ENCODE data around the gene CHMP1A. TPM values are rescaled to one million over a fixed set of nuclear protein-coding genes. Genes with fewer than 3 reads are reported as not detected.

Gene CHMP1A
- polyA plus RNA-seq, 2 of the 4 experiments (the other 2 are of a cell fraction), result 36.4 to 91.7 TPM

DNA sequence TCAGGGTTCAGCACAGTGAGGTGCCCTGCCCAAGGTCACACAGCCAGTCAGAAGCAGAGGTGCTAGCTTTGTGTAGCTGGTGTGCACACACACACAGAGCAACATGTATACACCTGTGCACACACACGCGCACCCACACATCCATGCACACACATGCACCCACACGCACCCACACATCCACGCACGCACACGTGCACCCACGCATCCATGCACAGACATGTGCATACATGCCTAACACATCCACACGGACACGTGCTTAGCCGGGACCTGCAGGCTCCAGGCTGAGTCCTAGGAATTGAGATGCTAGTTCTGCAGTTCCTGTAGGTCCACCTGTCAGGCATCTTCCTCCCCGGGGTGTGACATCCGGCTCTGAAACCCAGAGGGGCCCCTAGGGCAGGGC is 57.1 kb downstream of the CHMP1A start:
- no peak for DNase-seq (ENCODE audit: low read depth in 1 of 2, low spot score in 1 of 2)
- no peak for FAIRE-seq
- TF ChIP-seq, protein P1, sequence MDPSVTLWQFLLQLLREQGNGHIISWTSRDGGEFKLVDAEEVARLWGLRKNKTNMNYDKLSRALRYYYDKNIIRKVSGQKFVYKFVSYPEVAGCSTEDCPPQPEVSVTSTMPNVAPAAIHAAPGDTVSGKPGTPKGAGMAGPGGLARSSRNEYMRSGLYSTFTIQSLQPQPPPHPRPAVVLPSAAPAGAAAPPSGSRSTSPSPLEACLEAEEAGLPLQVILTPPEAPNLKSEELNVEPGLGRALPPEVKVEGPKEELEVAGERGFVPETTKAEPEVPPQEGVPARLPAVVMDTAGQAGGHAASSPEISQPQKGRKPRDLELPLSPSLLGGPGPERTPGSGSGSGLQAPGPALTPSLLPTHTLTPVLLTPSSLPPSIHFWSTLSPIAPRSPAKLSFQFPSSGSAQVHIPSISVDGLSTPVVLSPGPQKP (IDR thresholded peaks at IDR 0.05; ENCODE audit: low read depth, low read length), result no peak
- no peak for TF ChIP-seq ESRRA (IDR thresholded peaks at IDR 0.05; ENCODE audit: borderline replicate concordance, low read length)
- ChIA-PET POLR2A (no interaction called here), CTCF (interaction anchor here (0.5 to 4.2 kb wide), 17 partner anchors 9 to 261 kb away, joined by 3 to 49 read pairs (median 5); partner anchors contain the start of genes CPNE7 and DPEP1)
- Histone ChIP-seq H3K4me2 (no peak overlapping the region), H3K9me3 (no peaks in the 10 kb centered on the region), H3K27ac (peak overlapping the region in 1 of 2 experiments; percentile 69; a peak in 3 of 6 replicates), H3K4me1 (peaks cover 30% of the 10 kb centered on the region), H3K4me3 (no peak overlapping the region)
- ATAC-seq, result peak; percentile 2 to 4; a peak in 1 of 6 replicates
- WGBS (ENCODE audit: missing lambda C conversion rate), result 88% methylated on average over 10 of the region's 12 CpGs

DNA sequence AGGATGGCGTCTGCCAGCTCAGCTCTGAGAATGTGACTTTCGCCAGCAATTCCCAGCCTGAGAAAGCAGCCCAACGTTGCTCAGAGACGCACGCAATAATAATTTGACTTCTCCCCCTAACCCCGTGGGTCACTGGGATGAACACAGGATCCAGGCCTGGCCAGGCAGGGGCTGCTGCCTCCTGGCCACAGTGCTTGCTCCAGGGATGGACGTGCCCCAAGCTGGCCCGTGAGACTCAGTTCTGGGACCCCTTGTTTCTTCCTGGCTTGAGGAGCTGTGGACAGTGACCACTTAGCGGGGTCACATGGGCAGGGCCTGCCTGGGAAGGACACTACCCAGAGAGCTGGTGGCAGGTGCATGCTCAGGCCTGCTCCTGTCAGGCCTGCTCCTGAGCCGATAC is 57.6 kb downstream of the CHMP1A start:
- no peak overlapping the region for H3K4me3 ChIP-seq
- CTCF ChIA-PET, result interaction anchor here (0.5 to 4.2 kb wide), 21 partner anchors 9 to 108 kb away, joined by 3 to 49 read pairs (median 5); partner anchors contain the start of genes CPNE7 and DPEP1

DNA sequence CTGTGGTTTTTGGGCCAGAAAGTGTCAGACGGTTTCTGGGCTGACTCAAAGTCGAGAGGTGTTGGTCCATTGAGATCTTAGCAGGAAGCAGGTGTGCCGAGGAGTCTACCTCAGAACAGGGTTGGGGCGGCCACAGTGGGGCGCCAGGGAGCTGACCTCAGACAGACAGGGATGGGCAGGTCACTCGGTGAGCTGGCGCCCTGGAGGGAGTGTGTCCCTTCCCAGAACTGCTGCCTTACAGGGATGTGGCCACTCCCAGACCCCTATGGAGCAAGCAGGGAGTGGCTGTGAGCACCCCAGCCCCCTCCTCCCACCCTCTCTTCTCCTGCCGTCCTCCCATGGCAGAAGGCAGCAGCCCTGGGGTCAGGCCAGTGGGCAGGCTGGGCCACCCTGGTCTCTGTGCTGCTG is 58.1 kb downstream of the CHMP1A start:
- 15% methylated on average over 7 of the region's 8 CpGs for WGBS (ENCODE audit: missing lambda C conversion rate)
- CTCF ChIA-PET, result interaction anchor here (0.7 to 4.2 kb wide), 20 partner anchors 9 to 109 kb away, joined by 3 to 49 read pairs (median 5); partner anchors contain the start of genes CPNE7 and DPEP1
- H3K4me2 ChIP-seq, result peak overlapping the region; percentile 21; the same call in 1 of the 3 replicates
- no peaks in the 10 kb centered on the region for H3K9me3 ChIP-seq
- FAIRE-seq (no peak), ATAC-seq (peak; percentile 45 to 81), DNase-seq (ENCODE audit: low read depth in 1 of 2, low spot score in 1 of 2) (peak; percentile 65 to 81)
- TF ChIP-seq SMC3 (IDR thresholded peaks at IDR 0.05) (peak; percentile 49), TFCP2L1 (CRISPR knock-in tag; IDR thresholded peaks at IDR 0.05) (no peak), RNF2 (IDR thresholded peaks at IDR 0.05; ENCODE audit: borderline replicate concordance, low read depth) (no peak), HEYL (CRISPR knock-in tag; IDR thresholded peaks at IDR 0.05) (no peak), EHMT2 (IDR thresholded peaks at IDR 0.05; ENCODE audit: low read depth) (no peak), SREBF2 (IDR thresholded peaks at IDR 0.05) (no peak), RAD21 (conservative IDR thresholded peaks at IDR 0.05 in 1 of 2, IDR thresholded peaks at IDR 0.05 in 1 of 2) (peak; percentile 50 to 62), EHF (CRISPR knock-in tag; IDR thresholded peaks at IDR 0.05) (no peak), CBX2 (IDR thresholded peaks at IDR 0.05; ENCODE audit: borderline replicate concordance, low read depth) (no peak), RFX5 (IDR thresholded peaks at IDR 0.05) (no peak)
- TF ChIP-seq, protein P2, sequence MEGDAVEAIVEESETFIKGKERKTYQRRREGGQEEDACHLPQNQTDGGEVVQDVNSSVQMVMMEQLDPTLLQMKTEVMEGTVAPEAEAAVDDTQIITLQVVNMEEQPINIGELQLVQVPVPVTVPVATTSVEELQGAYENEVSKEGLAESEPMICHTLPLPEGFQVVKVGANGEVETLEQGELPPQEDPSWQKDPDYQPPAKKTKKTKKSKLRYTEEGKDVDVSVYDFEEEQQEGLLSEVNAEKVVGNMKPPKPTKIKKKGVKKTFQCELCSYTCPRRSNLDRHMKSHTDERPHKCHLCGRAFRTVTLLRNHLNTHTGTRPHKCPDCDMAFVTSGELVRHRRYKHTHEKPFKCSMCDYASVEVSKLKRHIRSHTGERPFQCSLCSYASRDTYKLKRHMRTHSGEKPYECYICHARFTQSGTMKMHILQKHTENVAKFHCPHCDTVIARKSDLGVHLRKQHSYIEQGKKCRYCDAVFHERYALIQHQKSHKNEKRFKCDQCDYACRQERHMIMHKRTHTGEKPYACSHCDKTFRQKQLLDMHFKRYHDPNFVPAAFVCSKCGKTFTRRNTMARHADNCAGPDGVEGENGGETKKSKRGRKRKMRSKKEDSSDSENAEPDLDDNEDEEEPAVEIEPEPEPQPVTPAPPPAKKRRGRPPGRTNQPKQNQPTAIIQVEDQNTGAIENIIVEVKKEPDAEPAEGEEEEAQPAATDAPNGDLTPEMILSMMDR (IDR thresholded peaks at IDR 0.05), result peak; percentile 51
- TF ChIP-seq, protein P3, sequence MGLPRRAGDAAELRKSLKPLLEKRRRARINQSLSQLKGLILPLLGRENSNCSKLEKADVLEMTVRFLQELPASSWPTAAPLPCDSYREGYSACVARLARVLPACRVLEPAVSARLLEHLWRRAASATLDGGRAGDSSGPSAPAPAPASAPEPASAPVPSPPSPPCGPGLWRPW (IDR thresholded peaks at IDR 0.05), result no peak
- TF ChIP-seq, protein P4, sequence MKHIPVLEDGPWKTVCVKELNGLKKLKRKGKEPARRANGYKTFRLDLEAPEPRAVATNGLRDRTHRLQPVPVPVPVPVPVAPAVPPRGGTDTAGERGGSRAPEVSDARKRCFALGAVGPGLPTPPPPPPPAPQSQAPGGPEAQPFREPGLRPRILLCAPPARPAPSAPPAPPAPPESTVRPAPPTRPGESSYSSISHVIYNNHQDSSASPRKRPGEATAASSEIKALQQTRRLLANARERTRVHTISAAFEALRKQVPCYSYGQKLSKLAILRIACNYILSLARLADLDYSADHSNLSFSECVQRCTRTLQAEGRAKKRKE (CRISPR knock-in tag; IDR thresholded peaks at IDR 0.05; ENCODE audit: low read depth), result no peak
- TF ChIP-seq, protein P5, sequence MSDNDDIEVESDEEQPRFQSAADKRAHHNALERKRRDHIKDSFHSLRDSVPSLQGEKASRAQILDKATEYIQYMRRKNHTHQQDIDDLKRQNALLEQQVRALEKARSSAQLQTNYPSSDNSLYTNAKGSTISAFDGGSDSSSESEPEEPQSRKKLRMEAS (IDR thresholded peaks at IDR 0.05), result no peak
- TF ChIP-seq, protein P6, sequence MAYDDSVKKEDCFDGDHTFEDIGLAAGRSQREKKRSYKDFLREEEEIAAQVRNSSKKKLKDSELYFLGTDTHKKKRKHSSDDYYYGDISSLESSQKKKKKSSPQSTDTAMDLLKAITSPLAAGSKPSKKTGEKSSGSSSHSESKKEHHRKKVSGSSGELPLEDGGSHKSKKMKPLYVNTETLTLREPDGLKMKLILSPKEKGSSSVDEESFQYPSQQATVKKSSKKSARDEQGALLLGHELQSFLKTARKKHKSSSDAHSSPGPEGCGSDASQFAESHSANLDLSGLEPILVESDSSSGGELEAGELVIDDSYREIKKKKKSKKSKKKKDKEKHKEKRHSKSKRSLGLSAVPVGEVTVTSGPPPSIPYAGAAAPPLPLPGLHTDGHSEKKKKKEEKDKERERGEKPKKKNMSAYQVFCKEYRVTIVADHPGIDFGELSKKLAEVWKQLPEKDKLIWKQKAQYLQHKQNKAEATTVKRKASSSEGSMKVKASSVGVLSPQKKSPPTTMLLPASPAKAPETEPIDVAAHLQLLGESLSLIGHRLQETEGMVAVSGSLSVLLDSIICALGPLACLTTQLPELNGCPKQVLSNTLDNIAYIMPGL (CRISPR knock-in tag; IDR thresholded peaks at IDR 0.05; ENCODE audit: borderline replicate concordance), result no peak
- TF ChIP-seq, protein P7, sequence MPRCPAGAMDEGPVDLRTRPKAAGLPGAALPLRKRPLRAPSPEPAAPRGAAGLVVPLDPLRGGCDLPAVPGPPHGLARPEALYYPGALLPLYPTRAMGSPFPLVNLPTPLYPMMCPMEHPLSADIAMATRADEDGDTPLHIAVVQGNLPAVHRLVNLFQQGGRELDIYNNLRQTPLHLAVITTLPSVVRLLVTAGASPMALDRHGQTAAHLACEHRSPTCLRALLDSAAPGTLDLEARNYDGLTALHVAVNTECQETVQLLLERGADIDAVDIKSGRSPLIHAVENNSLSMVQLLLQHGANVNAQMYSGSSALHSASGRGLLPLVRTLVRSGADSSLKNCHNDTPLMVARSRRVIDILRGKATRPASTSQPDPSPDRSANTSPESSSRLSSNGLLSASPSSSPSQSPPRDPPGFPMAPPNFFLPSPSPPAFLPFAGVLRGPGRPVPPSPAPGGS (IDR thresholded peaks at IDR 0.05), result no peak
- no peak overlapping the region for H3K4me3 ChIP-seq
- H3K4me1 ChIP-seq, result peaks cover 30% of the 10 kb centered on the region
- peak overlapping the region; percentile 10 to 69; a peak in 3 of 6 replicates for H3K27ac ChIP-seq
- POLR2A ChIA-PET, result no interaction called here

More for the DNA sequence above, 57.6 kb downstream of the CHMP1A start:
- Histone ChIP-seq H3K27ac (peak overlapping the region in 1 of 2 experiments; percentile 69; a peak in 3 of 6 replicates), H3K4me1 (peaks cover 30% of the 10 kb centered on the region), H3K4me2 (0 out of 3 replicates have a peak overlapping the region, but pooled peaks have one; percentile 21), H3K9me3 (no peaks in the 10 kb centered on the region)
- WGBS (ENCODE audit: missing lambda C conversion rate), result 92% methylated on average over 9 of the region's 10 CpGs
- POLR2A ChIA-PET, result no interaction called here
- ATAC-seq (peak in 1 of 2 experiments; percentile 5; a peak in 3 of 6 replicates), FAIRE-seq (no peak), DNase-seq (ENCODE audit: low read depth in 1 of 2, low spot score in 1 of 2) (no peak)
- TF ChIP-seq FOSB (CRISPR knock-in tag; IDR thresholded peaks at IDR 0.05), result no peak

All from A549 (cell line).